ENCODE data around the gene CLIC3. TPM values are rescaled to one million over a fixed set of nuclear protein-coding genes. Genes with fewer than 3 reads are reported as not detected.

Gene CLIC3
- total RNA-seq, 4 donors from 2014 or later = 3.3 TPM; not detected in 3

GRCh38 chr9:137001857-137002645, 5.7 kb upstream of the CLIC3 start:
- DNase-seq = no peak
- no peaks in the 10 kb centered on the region for H3K27me3 ChIP-seq
- no peaks in the 10 kb centered on the region for H3K9me3 ChIP-seq
- no peak overlapping the region for H3K27ac ChIP-seq
- H3K4me3 ChIP-seq = no peak overlapping the region
- TF ChIP-seq POLR2A (IDR thresholded peaks at IDR 0.05) (no peak), CTCF (IDR thresholded peaks at IDR 0.05) (no peak)
- no peaks in the 10 kb centered on the region for H3K36me3 ChIP-seq
- peaks cover 0 to 15% (median 8%) of the 10 kb centered on the region in 4 donors for H3K4me1 ChIP-seq

- peak overlapping the region in 1 of 4 donors; percentile 9 for H3K4me3 ChIP-seq
- TF ChIP-seq POLR2A (IDR thresholded peaks at IDR 0.05) (no peak), CTCF (IDR thresholded peaks at IDR 0.05) (no peak)
- no peaks in the 10 kb centered on the region for H3K9me3 ChIP-seq
- peak in 1 of 3 donors; percentile 38 for DNase-seq
- H3K27me3 ChIP-seq = no peaks in the 10 kb centered on the region
- peaks cover 3 to 26% (median 21%) of the 10 kb centered on the region in 4 donors for H3K4me1 ChIP-seq
- peak overlapping the region; percentile 52 to 75 (median 66) for H3K27ac ChIP-seq
- no peaks in the 10 kb centered on the region for H3K36me3 ChIP-seq
Measured at GRCh38 chr9:137000177-137000930, 4.0 kb upstream of the CLIC3 start.

GRCh38 chr9:136997830-136998234, 1.5 kb upstream of the CLIC3 start:
- Histone ChIP-seq H3K27me3 (no peaks in the 10 kb centered on the region), H3K27ac (peak overlapping the region; percentile 23 to 76 (median 64)), H3K9me3 (no peaks in the 10 kb centered on the region), H3K4me3 (no peak overlapping the region), H3K36me3 (peaks cover 0 to 7% (median 0%) of the 10 kb centered on the region in 3 donors), H3K4me1 (peaks cover 3 to 47% (median 28%) of the 10 kb centered on the region in 4 donors)
- DNase-seq = peak in 2 of 3 donors; percentile 62 to 78
- no peak for TF ChIP-seq POLR2A (IDR thresholded peaks at IDR 0.05)

- peaks cover 3 to 50% (median 29%) of the 10 kb centered on the region in 4 donors for H3K4me1 ChIP-seq
- TF ChIP-seq CTCF (IDR thresholded peaks at IDR 0.05) (no peak), POLR2A (IDR thresholded peaks at IDR 0.05) (no peak)
- DNase-seq = no peak
- peak overlapping the region in 2 of 4 donors; percentile 33 to 37 for H3K4me3 ChIP-seq
- no peaks in the 10 kb centered on the region for H3K9me3 ChIP-seq
- no peaks in the 10 kb centered on the region for H3K27me3 ChIP-seq
- H3K27ac ChIP-seq = peak overlapping the region; percentile 23 to 76 (median 64)
- H3K36me3 ChIP-seq = peaks cover 0 to 7% (median 0%) of the 10 kb centered on the region in 3 donors
Measured at GRCh38 chr9:136997371-136997770, 1.0 kb upstream of the CLIC3 start.

GRCh38 chr9:136995772-136996311, 526 bp downstream of the CLIC3 start:
- H3K4me1 ChIP-seq = peaks cover 3 to 50% (median 29%) of the 10 kb centered on the region in 4 donors
- peaks cover 0 to 7% (median 0%) of the 10 kb centered on the region in 3 donors for H3K36me3 ChIP-seq
- H3K4me3 ChIP-seq = peak overlapping the region in 1 of 4 donors; percentile 33
- DNase-seq = no peak
- no peak for TF ChIP-seq CTCF (IDR thresholded peaks at IDR 0.05)
- TF ChIP-seq POLR2A (IDR thresholded peaks at IDR 0.05) = no peak
- peak overlapping the region; percentile 23 to 76 (median 64) for H3K27ac ChIP-seq
- H3K9me3 ChIP-seq = no peaks in the 10 kb centered on the region
- no peaks in the 10 kb centered on the region for H3K27me3 ChIP-seq

Data from Peyer's patch (tissue), 4 donors.